Measurements from ENCODE around the gene CIC.

CIC gene

DNA sequence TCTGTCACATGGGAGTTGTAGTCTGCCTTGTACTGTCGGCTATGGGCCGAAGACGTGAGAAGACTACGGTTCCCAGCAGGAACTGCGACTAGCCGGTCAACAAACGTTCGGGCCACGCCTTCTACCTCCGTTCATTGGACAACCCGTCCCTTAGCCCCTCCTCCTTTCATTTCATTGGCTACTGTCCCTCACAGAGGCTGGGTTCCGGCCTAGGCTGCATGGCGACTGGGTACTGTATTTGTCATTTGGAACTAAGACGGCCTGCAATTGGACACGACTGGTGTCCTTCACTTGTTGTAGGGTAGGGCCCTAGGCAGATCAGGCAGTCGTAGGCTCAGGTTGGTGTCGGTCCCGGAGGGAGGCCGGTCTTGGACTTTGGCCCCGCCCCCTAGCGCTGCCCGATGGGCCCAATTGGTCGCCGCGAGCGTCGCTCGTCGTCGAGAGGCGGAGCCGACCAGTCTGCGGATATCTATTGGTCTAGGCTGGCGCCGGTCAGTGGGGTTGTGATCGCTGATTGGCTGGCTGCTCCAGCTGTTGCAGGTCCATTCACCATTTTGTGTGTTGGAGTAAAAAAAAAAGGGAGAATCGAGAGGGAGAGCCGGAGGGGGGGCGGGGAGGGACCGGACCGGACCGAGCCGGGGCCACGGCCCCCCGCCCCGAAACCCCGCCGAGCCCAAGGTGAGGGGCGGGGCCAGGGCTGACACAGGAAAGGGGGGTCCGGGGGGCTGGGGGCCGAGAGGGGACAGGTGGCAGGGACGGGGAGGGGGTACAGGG is at the start of gene CIC:
Gene CIC (plus strand): TSS at position 549 of the 774 bp plus-strand sequence. CDS start 2,532 bp downstream, outside the sequence.
- DNase-seq, result peak; percentile 100

DNA sequence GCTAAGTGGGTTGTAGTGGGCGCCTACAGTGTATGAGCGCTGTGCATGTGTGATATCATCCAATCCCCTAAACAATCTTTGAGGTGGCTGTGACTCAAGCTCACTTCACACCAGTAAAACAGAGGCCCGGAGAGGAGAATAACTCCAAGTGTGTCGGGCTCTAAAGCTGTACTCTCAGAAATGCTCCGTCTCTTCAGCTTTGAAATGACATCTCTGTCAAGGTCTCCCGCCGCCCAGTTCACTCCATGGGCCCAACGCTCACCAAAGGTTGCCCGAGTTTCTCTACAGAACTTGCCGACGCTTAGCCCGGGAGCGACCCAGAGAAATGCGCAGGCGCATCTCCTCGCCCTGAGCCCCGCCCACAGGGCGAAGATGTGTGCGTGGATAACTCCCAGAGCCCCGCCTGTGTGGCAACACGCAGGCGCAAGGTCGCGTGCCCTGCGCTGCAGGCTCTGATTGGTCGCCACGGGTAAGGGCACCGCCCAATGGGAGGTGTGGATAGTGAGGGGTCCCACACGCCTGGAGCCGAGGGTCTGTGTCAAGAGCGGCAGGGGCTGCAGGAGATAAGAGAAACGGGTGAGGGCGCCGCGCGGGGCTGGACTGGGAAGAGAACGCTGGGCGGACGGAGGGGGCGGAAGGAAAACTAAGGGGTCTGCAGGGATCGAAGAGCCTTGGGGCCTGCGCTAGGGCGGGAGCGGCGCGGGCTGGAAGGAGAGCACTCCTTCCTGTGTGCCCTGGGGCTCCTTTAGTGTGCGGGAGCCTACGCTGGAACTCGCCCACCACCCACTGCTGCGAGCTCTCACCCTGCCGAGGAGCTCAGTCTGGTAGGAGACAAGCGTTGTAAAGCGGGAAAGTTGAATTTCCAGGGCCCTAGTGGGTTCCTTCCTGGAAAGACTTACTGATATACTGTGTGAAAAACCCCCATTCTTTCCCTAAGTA is 49.0 kb upstream of the CIC start, which contains the start of gene ZNF526:
Gene ZNF526 (plus strand): TSS at position 501 of the 939 bp plus-strand sequence. CDS start 4,092 bp downstream, outside the sequence.
- peak; percentile 98 for DNase-seq

GRCh38 chr19:42220751-42221097 is 48.3 kb upstream of the CIC start:
- no peak for DNase-seq

DNA sequence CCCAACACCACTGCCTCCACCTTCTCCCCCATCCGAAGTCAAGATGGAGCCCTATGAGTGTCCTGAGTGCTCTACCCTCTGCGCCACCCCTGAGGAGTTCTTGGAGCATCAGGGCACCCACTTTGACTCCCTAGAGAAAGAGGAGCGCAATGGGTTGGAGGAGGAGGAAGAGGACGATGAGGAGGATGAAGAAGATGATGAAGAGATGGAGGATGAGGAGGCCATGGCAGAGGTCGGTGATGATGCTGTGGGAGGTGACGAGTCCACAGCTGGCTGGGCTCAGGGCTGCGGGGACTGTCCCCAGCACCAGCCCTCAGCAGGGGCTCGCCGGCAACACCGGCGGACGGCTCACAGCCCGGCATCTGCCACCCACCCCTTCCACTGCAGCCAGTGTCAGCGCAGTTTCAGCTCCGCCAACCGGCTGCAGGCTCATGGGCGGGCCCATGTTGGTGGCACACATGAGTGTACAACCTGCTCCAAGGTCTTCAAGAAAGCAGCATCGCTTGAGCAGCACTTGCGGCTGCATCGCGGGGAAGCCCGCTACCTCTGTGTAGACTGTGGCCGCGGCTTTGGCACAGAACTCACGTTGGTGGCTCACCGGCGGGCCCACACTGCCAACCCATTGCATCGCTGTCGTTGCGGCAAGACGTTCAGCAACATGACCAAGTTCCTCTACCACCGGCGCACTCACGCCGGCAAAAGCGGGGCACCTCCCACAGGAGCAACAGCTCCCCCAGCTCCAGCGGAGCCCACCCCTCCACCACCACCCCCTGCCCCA is 43.9 kb upstream of the CIC start:
- DNase-seq, result no peak

DNA sequence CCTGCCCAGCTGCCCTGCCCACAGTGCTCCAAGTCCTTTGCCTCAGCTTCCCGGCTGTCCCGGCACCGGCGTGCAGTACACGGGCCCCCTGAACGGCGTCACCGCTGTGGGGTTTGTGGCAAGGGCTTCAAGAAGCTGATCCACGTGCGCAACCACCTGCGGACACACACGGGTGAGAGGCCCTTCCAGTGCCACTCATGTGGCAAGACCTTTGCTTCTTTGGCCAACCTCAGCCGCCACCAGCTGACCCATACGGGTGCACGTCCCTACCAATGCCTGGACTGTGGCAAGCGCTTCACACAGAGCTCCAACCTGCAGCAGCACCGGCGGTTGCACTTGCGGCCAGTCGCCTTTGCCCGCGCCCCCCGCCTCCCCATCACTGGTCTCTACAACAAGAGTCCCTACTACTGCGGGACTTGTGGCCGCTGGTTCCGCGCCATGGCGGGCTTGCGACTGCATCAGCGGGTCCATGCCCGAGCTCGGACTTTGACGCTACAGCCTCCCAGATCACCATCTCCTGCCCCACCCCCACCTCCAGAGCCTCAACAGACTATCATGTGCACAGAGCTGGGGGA is 43.2 kb upstream of the CIC start:
- DNase-seq, result no peak

GRCh38 chr19:42226886-42227285 is 42.2 kb upstream of the CIC start:
- DNase-seq, result no peak

- DNase-seq, result no peak
Observed at GRCh38 chr19:42228641-42229040, 40.4 kb upstream of the CIC start.

- no peak for DNase-seq
Observed at GRCh38 chr19:42229301-42229854, 39.7 kb upstream of the CIC start.

- DNase-seq, result no peak
Observed at GRCh38 chr19:42229855-42230351, 39.1 kb upstream of the CIC start.

GRCh38 chr19:42230571-42230970 is 38.5 kb upstream of the CIC start:
- DNase-seq, result no peak

DNA sequence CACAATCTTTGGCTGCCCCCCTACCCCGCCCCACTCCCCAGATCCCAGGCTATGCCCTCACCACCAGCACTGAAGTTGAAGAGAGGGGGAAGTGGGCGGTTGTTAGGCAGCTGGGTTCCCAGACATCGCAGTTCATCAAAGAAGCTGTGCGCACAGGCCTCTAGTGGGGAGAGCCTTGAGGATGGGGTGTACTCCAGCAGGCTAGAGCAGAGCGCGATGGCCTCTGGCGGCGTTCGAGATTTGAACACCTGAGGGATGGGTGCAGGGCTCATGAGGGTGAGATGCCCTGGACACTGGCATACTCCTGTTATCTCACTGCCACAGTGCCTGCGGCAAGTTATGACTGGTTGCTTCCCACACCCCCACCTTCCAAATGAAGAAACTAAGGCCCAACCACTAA is 36.6 kb upstream of the CIC start:
- DNase-seq, result no peak

DNA sequence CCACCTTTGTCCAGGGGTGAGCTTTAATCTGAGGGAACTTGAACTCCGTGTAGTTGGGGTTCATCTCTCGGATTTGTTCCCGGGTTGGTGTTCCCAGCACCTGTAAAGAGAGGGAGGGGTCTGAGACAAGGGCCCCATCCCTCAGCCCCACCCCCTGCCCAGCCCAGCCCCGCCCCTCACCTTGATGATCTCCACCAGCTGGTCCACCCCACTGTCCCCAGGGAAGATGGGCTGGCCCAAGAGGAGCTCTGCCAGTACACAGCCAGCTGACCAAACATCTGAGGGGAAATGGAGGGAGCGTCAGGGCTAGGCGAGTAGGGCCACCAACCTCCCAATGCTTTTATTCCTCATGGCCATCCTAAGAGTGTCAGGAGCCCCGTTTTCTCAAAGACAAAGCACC is 35.9 kb upstream of the CIC start:
- DNase-seq, result no peak

- no peak for DNase-seq
Observed at GRCh38 chr19:42233678-42234292, 35.3 kb upstream of the CIC start.

- DNase-seq, result no peak
Observed at GRCh38 chr19:42234364-42234763, 34.7 kb upstream of the CIC start.

DNA sequence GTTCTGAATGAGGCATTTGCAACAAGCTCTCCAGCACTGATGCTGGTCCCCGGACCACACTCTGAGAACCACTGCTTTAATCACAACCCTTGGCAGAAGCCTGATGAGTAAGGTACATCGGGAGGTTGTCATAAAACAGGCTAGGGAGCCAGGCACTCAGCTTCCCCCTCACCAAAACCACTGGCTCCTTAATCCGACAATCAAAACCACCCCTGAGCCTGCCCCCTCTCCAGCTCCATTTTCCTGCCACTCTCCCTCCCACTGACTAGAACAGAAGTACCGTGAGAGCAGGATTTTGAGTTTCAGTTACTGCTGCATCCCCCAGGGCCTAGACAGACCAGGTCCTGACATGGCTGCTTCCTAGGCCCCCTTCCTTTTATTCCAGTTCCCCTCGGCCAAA is 33.9 kb upstream of the CIC start:
- no peak for DNase-seq

DNA sequence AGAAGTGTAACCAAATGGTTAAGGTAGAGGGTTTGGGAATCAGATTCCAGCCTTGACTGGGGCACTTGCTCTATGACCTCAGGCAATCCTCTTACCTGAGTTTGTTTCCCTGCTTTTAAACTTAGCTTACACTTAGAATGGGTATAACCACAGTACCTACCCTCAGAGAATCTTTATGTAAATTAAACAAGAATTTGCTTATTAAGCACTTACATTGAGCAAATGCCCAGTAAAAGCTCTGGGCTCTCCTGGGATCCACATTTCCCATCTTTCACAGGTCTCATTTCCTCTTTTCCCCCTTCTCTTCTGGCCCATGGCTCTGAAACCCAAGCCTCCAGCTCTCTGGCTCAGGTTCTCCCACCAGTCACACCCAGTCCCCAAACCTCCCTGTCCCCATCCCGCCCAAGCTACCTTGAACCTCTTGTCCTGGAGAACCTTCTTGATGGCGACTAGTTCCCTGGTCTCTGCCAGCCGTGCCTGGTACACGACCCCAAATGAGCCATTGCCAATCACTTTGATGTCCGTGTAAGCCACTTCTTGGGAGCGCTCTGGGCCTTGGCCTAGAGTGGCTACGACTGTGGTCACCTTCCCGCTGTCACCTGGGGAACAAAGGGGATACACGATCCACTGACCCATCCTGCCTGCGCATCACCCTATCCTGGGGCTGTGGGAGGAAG is 29.4 kb upstream of the CIC start:
- no peak for DNase-seq

DNA sequence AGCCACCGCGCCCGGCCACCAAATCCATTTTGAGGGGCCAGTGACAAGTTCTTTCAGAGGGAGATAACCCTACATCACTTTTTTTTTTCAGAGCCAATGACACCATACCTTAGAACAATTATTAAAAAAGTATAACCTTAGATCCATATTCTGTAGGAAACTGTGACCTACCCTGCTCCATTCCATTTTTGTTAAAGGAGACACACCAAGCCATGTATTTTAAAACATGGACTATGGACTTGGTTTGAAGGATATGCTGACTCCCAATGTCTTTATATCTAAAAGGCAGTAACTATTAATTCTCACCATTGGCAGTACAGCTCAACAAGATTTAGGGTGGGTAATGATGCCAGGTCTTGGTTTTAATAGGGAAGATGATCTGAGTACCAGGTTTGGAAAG is 27.8 kb upstream of the CIC start:
- DNase-seq, result no peak

GRCh38 chr19:42242069-42242511 is 27.0 kb upstream of the CIC start:
- no peak for DNase-seq

DNA sequence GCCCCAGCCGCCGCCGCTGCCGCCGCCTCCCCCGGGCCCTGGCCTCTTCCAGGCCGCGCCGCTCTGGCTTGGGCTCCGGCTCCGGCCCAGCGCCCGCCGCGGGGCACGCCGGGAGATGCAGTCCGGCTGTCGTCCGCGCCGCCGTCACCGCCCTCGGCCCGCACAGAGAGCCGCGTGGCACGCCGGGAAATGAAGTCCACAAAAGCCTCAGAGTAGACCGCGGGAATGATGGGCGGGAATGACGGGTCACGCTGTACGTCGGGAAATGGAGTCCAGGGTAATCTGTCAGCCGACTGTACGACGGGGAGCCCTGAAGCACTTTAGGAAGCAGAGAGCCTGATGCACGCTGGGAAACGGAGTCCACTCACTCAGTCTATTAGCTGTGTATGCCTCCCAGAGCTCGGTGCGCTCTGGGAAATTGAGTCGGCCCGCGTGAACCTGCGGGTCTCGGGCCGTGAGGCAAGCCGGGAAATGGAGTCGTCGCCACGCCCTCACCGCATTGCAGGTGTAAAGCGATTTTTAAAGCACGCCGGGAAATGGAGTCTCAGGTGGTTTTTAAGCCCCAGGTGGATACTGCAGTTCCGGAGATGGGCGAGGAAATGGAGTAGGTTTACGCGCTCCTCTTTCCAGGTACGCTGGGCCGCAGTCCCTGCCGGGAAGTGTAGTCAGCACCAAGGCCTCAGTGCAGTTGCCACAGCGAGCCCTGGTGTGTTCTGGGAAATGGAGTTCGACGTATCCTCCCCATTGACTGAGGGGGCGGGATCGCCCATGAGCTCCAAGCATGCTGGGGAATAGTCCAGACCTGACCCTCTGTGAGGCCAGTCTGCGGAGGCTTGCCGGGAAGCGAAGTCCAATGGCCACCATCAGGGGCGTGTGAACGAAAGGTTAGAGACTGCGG is 26.3 kb upstream of the CIC start, which contains the start of gene GSK3A:
Gene GSK3A (minus strand): TSS at position 91 of the 898 bp plus-strand sequence. CDS start 137 bp downstream, outside the sequence.
- DNase-seq, result peak; percentile 98

All from CD4-positive, alpha-beta T cell treated with Interleukin-21 for 1 hour (primary cell).